GM12892 (cell line): ENCODE measurements around the gene CMTM1.

Experiments
- POLR2A ChIP-seq: IDR thresholded peaks from 2 replicates; pipeline ENCODE4 v1.6.1; 2011; ENCODE audit warnings: low read depth, low read length, control low read depth
- POLR2AphosphoS5 ChIP-seq: IDR thresholded peaks from 2 replicates; pipeline ENCODE4 v1.6.1; 2011; ENCODE audit warnings: low read depth, low read length, control low read depth

- TF ChIP-seq POLR2A (no peak), POLR2AphosphoS5 (no peak)
These were observed 41.6 kb upstream of the CMTM1 start for GRCh38 chr16:66524601-66525164.
